ENCODE results near the gene PLD2.

PLD2 gene, protein sequence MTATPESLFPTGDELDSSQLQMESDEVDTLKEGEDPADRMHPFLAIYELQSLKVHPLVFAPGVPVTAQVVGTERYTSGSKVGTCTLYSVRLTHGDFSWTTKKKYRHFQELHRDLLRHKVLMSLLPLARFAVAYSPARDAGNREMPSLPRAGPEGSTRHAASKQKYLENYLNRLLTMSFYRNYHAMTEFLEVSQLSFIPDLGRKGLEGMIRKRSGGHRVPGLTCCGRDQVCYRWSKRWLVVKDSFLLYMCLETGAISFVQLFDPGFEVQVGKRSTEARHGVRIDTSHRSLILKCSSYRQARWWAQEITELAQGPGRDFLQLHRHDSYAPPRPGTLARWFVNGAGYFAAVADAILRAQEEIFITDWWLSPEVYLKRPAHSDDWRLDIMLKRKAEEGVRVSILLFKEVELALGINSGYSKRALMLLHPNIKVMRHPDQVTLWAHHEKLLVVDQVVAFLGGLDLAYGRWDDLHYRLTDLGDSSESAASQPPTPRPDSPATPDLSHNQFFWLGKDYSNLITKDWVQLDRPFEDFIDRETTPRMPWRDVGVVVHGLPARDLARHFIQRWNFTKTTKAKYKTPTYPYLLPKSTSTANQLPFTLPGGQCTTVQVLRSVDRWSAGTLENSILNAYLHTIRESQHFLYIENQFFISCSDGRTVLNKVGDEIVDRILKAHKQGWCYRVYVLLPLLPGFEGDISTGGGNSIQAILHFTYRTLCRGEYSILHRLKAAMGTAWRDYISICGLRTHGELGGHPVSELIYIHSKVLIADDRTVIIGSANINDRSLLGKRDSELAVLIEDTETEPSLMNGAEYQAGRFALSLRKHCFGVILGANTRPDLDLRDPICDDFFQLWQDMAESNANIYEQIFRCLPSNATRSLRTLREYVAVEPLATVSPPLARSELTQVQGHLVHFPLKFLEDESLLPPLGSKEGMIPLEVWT

DNA sequence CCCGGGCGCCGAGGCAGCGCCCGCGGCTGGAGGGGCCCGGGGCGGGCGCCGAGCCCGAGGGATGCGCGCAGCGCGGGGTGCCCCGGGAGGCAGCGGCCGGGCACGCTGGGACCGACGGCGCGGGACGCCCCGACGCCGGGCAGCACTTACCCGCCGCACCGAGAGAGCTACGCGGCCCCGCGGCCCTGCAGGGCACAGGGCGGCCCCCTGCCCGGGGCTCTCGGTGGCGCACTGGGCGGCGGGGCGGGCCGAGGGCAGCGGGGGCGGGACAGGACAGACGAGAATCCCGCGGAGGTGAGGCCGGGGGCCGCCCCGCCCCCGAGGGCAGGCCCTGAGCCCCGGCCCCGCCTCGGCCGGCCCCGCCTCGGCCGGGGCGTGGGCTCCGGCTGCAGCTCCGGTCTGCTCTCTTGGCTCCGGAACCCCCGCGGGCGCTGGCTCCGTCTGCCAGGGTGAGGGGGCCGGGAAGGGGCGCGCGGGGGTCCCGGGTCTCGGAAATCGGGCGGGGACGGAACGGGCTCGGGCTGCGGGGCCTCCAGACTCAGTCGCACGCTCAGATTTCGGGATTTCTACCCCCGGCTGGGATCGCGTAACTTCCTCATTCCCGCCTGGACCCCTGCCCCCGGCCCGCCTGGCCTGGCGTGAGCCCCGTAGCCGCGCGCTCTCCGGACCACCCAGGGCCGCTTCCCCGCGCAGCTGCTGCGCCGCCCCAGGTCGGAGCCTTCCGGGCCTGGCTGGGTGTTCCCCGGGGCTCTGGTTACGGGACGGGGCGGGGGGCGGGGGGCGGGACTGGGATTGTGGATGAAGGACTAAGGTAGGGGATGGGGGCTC lies at the start of gene PLD2:
PLD2 (plus strand) TSS at position 376 of the 828 bp plus-strand sequence. CDS start 621 bp downstream, outside the sequence.
- DNase-seq (ENCODE audit: low read depth) = no peak

DNA sequence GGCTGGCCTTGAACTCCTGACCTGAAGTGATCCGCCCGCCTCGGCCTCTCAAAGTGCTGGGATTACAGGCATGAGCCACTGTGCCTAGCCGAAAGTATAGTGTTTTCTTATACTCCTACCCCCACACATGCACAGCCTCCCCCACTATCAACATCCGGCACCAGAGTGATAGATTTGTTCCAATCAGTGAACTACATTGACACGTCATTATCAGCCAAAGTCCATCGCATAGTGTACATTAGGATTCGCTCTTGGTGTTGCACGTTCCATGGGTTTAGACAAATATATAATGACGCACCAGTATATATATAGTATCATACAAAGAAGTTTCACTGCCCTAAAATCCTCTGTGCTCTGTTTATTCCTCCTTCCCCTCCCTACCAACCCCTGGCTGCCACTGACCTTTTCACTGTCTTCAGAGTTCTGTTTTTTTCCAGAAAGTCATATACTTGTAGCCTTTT lies 47.1 kb upstream of the PLD2 start:
- no peak for DNase-seq (ENCODE audit: low read depth)

DNA sequence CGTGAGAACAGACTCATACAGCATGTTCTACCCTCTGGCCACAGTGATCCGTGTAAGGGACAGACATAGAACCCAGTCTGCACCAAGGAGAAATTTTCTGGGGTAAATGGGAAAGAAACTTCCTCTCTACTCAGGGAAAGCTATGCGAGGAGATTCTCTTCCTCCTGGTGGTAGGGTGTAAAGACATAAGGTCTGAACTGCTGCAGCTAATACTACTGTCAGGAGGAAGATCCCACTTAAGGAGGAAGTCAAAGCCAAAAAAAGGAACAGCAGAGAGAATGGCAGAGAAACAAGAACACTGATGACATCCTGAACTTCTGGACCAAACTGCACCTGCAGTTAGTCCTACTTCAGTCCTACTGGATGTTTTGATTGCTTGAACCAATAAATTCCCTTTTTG lies 42.4 kb upstream of the PLD2 start:
- DNase-seq (ENCODE audit: low read depth) = no peak

DNA sequence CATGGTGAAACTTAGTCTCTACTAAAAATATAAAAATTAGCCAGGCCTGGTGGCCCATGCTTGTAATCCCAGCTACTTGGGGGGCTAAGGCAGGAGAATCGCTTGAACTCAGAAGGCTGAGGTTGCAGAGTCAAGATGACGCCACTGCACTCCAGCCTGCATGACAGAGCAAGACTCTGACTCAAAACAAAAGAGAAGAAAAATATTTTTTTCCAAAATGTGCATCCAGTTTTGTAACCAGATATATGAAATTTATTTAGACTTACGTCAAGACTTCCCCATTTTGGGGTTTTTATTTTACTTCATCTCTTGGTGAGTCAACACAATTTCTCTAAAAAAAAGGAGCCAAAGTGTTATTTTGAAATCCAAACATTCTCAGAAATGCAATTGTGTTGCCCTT lies 40.8 kb upstream of the PLD2 start:
- no peak for DNase-seq (ENCODE audit: low read depth)

DNA sequence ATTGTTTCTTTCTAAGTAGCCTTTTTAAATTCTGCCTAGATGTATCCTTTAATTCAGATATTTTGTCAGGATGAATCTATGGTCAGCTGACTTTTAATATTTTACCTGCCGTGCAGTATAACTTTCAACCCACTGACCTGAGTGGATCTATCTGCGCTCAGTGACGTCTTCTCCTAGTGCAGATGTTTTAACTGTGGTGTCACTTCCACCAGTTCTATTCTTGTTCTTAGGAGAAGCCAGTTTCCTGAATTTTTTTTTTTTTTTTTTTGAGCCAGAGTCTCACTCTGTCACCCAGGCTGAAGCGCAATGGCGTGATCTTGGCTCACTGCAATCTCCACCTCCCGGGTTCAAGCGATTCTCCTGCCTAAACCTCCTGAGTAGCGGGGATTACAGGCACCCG lies 40.2 kb upstream of the PLD2 start:
- DNase-seq (ENCODE audit: low read depth) = no peak

DNA sequence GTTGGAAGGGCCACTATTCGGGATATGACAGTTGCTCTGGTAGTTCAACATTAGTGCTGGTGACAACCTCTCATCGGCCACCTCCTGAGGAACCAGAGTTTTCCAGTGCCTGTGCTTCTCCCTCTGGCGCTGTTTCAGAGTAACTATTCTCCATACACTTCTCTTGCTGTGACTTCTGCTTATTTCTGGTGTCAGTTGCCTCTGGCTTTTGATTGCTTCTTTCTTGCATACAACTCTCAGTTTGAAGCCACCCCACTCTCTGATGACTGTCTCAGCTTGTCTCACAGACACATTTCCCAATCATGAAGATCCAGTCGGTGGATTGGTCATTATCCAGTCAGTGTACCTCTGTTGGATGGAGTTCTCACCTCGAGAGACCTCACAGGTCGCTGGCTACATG lies 38.7 kb upstream of the PLD2 start:
- DNase-seq (ENCODE audit: low read depth) = no peak

DNA sequence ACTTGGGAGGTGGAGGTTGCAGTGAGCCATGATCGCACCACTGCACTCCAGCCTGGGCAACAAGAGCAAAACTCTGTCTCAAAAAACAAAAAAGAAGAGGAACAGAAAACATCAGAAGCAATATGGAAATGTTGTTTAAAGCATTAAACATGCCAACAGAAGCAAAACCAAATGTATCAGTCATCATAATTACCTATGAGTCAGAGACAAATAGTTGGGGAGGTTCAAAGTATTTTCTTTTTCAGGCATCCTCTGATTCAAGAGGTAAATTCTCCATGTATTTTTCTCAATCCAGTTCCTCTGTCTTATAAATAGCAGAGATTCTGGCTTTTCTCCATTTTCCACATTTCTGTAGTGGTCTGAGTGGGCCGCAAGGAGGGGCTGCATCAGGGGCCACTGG lies 37.3 kb upstream of the PLD2 start:
- no peak for DNase-seq (ENCODE audit: low read depth)

DNA sequence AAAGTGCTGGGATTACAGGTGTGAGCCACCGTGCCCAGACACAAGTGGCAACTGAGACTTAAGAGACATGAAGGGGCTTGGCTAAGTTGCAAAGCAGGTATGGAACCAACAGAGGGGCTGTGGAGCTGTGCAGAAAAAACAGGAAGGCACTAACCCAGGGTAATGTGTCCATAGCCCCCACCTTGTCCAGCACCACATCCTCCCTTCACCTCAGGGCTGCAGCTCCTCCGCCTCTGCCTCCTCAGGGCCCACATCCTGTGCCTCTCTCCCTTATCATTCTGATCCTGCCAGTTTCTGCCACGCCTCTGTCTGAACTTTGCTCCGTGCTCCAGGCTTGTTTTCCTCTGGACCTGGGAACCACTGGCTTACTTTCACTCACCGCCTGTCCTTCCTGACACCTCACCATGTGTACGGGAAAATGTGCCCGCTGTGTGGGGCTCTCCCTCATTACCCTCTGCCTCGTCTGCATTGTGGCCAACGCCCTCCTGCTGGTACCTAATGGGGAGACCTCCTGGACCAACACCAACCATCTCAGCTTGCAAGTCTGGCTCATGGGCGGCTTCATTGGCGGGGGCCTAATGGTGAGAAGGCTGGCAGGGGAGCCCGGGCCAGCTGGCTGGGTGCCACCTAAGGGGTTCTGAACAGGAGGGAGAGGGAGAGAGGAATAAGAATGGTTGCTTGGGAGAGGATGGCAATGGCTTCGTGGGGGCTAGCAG lies 35.3 kb upstream of the PLD2 start, which contains the start of gene TM4SF5:
TM4SF5 (plus strand) TSS at position 368 of the 716 bp plus-strand sequence; CDS start at position 405, 37 bp downstream.
- DNase-seq (ENCODE audit: low read depth) = no peak

DNA sequence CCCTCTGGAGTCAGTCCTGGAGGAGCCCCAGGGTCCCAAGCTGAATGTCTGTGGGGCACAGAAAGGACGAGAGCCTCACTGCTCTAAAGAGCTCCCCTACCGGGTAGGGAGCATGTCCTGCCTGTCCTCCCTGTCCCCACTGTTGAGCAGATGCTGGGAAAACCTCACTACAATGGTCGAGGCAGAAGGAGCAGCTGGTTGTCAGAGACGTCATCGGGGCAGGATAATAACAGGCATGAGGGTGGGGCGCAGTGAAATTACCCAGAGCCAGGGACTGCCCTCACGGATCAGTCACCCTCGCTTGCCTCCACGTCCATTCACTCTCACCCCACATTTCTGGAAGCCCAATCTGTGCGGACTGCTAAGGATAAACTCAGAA lies 34.7 kb upstream of the PLD2 start:
- no peak for DNase-seq (ENCODE audit: low read depth)

DNA sequence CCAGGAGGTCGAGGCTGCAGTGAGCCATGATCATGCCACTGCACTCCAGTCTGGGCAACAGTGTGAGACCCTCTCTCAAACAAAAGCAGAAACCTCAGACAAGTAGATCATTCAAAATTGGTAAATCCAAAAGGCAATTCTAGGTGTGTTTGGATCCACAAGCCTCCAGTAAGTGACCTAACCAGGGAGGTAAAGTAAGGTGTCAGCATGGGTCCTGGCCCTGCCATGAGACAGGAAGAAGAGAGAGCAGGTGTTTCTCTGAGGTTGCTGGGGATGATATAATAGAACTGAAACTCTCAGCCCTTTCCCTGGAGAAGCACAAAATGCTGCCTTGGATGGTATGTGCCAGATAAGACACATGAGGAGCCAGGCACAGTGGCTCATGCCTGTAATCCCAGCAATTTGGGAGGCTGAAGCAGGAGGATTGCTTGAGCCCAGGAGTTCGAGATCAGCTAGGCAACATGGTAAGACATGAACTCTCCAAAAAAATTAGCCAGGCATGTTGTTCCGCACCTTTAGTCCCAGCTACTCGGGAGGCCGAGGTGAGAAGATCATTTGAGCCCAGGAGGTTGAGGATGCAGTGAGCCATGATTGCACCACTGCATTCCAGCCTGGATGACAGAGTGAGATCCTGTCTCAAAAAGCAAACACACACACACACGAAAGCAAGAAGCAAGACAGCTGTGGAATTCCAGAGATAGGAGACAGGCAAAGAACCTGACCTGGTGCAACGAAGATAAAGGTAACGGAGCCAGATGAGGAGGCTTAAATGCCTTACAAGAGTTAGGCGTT lies 28.8 kb upstream of the PLD2 start:
- no peak for DNase-seq (ENCODE audit: low read depth)

DNA sequence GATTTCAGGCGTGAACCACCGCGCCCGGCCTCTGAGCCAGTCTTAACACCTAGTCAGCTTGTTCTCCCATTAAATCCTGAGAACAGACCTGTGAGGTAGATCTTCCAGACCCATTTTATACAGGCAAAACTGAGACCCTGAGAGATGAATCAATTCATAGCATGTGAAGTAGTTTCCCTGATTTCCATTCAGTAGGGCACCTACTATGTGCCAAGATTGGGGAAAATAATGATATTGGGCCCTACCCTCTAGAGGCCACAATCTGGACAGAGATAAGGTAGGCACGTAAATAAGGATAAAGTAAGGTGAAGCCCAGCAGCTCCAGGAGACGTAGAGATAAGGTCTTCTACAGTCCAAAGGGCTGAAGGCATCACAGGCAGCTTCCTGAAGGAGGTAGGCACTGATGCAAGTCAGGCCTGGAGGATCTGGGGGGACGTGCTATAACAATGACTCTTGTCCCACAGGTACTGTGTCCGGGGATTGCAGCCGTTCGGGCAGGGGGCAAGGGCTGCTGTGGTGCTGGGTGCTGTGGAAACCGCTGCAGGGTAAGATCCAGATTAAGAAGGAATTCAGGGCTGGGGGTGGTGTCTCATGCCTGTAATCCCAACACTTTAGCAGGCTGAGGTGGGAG lies 26.5 kb upstream of the PLD2 start:
- no peak for DNase-seq (ENCODE audit: low read depth)

DNA sequence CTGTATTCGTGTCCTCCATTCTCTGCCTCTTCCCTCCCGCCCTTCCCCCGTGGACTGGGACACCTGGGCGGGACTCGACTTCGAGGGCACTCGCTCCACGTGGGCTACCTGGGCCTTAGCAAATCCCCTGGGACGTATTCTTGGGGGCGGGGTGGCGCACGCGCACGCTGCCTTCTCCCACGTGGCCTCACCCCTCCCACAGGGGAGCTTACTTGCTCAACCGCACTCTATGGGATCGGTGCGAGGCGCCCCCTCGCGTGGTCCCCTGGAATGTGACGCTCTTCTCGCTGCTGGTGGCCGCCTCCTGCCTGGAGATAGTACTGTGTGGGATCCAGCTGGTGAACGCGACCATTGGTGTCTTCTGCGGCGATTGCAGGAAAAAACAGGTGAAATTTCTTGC lies 24.3 kb upstream of the PLD2 start:
- DNase-seq (ENCODE audit: low read depth) = no peak

DNA sequence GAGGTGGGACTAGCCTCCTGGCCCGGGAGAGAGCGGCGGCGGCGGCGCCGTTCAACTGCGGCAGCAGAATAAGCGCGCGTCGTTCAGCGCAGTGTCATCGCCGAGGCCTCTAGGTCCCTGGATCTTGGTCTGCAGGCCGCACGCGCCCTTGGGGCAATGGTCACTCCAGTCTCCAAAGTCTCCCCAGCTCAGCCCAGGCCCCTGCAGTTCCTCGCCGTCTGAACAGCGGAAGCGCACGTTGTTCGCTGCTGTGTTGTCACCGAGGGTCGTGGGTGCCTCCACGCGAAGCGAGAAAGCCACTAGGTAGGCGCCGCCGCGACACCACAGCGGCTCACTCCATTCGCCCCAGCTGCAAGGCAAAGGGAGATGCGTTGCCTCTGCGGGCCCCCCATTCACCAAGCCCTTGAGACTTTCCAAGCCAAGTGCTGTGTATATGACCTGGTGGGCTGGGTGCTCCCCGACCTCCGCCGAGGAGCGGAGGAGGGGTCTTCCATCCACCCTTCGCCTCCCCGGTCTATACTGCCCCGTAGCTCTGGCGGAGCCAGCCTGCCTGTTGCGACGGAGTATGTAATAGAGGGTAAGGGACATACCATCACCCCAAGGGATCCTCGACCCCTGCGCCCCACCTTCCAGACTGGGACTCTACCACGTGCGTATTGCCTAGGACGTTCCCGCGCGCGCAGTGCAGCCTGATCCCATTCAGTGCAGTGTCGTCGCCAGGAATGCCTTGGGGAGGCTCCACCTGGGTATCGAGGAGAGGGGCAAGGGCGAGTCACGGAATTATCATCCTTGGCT lies 21.4 kb upstream of the PLD2 start:
- DNase-seq (ENCODE audit: low read depth) = no peak

DNA sequence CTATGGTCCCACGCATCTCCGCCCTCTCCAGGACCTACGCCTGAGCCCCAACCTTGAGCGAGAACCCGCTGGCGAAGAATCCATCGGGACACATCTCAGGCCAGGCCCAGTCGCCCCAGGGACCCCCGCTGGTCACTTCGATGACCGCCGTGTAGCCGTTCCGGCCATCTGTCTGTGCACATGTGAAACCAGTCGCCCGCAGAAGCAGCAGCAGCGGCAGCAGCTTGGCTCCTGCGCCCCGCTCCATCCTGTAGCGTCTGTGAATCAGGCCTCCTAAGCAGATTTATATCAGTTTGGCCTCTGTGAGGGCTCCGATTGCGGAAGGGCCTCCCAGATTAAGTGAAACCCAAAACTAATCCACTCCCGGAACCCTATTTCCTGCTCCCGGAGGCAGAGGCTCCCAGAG lies 20.8 kb upstream of the PLD2 start, which contains the start of gene VMO1:
VMO1 (minus strand) TSS at position 259 of the 406 bp plus-strand sequence; CDS start at position 247, 12 bp downstream.
- DNase-seq (ENCODE audit: low read depth) = no peak

DNA sequence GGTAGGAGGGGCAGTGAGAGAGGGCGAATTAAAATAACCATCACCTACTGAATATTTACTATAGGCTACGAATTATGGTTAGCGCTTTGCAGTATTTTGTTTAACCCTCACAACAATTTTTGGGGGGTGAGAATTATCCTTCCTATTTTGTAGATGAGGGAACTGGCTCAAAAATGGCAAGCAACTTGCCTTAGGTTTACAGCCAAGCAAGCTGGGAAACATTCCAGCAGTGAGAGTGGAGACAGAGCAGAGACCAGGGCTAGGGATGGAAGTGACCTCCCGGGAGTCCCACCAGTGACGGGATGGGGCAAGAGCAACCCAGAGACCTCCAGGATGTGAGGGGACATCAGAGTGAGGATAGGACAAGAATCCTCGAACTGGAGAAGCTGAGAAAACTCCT lies 20.4 kb upstream of the PLD2 start:
- no peak for DNase-seq (ENCODE audit: low read depth)

DNA sequence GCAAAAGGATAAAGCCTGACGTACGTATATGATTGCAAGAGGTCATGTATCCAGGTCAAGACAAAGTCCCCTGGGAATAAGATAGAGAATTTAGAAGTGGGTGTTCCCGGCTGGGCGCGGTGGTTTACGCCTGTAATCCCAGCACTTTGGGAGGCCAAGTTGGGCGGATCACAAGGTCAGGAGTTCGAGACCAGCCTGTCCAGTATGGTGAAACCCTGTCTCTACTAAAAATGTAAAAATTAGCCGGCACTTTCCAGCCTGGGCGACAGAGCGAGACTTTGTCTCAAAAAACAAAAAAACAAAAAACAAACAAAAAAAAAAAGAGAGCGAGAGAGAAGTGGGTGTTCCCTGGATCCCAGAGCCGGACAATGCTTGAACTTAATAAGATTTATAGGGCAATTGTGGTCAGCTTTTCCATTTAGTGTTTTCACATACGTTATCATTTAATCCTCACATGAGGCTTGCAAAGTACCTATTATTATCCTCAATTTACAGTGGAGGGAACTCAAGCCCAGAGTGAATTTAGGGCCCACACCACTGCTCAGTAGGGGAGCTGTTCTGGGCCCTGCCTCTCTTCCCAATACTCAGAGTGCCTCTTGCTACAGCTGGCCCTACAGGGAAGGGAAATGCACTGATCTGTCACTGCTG lies 18.7 kb upstream of the PLD2 start:
- DNase-seq (ENCODE audit: low read depth) = no peak

DNA sequence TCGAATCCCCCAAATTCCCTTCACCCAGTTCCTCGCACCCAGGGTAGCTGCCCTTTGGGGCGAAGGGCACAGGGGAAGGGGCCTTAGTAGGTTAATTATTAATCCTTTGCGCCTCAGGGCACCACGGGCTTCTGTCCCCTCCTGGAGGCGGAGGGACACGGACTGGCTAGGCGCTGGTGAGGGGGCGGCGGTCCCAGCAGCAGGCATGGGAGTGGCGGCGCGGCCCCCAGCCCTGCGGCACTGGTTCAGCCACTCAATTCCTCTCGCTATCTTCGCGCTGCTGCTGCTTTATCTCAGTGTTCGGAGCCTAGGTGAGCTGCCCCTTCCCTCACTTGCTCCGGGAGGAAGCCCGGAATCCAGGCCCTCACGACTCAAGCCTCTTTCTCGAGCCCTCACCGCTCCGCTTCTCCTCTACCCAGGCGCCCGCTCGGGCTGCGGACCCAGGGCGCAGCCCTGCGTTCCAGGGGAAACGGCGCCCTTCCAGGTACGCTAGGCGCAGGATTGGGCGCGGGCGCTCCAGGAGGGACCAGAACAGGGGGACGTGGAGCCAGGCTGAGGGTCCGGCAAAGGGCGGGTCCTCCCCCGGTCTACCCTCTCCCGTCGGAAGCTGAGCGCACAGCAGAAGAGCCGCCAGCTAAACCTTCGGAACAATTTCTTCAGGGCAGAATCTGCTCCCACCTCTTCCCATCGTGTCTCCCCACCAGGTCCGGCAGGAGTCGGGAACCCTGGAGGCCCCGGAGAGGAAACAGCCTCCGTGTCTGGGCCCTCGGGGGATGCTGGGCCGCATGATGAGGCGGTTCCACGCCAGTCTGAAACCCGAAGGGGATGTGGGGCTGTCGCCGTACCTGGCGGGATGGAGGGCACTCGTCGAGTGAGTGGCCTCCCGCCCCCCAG lies 17.9 kb upstream of the PLD2 start, which contains the start of gene GLTPD2:
GLTPD2 (plus strand) TSS at position 158 of the 894 bp plus-strand sequence; CDS start at position 206, 48 bp downstream.
- no peak for DNase-seq (ENCODE audit: low read depth)

DNA sequence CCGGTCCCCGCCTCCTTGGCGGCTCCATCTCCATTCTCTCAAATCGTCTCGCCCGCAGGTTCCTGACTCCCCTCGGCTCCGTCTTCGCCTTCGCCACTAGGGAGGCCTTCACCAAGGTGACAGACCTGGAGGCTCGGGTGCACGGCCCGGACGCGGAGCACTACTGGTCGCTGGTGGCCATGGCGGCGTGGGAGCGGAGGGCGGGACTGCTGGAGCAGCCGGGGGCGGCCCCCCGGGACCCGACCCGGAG lies 17.3 kb upstream of the PLD2 start:
- DNase-seq (ENCODE audit: low read depth) = no peak

Measured in HS-27A (cell line).